ENCODE data around the gene TRAF2. TPM values are rescaled to one million over a fixed set of nuclear protein-coding genes. Genes with fewer than 3 reads are reported as not detected.

Gene TRAF2
- total RNA-seq, 1 experiment from 2014 or later, result 23.6 TPM

- no peak overlapping the region for H3K27ac ChIP-seq
- H3K36me3 ChIP-seq, result peaks cover 54% of the 10 kb centered on the region
- H3K4me3 ChIP-seq, result no peak overlapping the region
- no peaks in the 10 kb centered on the region for H3K4me1 ChIP-seq
- no peaks in the 10 kb centered on the region for H3K27me3 ChIP-seq
- no peaks in the 10 kb centered on the region for H3K9me3 ChIP-seq (replicated peaks)
- no peak for DNase-seq
Measured at GRCh38 chr9:136901516-136902258, 15.4 kb downstream of the TRAF2 start.

- DNase-seq, result no peak
- Histone ChIP-seq H3K9me3 (replicated peaks) (no peaks in the 10 kb centered on the region), H3K4me1 (no peaks in the 10 kb centered on the region), H3K36me3 (peaks cover 61% of the 10 kb centered on the region), H3K27ac (no peak overlapping the region), H3K4me3 (no peak overlapping the region), H3K27me3 (no peaks in the 10 kb centered on the region)
Measured at GRCh38 chr9:136902259-136902821, 16.0 kb downstream of the TRAF2 start.

DNA sequence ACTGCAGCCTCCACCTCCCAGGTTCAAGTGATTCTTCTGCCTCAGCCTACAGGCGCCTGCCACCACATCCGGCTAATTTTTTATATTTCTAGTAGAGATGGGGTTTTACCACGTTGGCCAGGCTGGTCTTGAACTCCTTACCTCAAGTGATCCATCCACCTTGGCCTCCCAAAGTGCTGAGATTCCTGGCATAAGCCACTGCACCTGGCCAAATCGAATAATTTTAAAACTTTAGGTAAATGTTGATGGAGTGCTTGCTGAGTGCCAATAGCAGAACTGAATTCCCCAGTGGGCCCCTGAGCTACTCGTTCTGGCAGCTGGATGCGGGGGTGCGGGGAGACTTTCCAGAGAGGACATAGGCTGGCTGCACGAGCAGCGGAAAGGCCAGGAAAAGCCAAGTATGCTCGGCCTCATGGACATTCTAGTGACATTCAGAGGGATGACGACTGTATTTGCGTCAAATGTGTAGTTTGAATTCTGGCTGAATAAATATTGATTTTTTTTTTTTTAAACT is 16.8 kb downstream of the TRAF2 start:
- Histone ChIP-seq H3K27ac (no peak overlapping the region), H3K36me3 (peaks cover 67% of the 10 kb centered on the region)
- DNase-seq, result no peak

GRCh38 chr9:136906266-136906665 is 19.9 kb downstream of the TRAF2 start:
- no peak overlapping the region for H3K4me3 ChIP-seq
- no peaks in the 10 kb centered on the region for H3K9me3 ChIP-seq (replicated peaks)
- no peak for DNase-seq
- H3K27ac ChIP-seq, result no peak overlapping the region
- no peaks in the 10 kb centered on the region for H3K27me3 ChIP-seq
- peaks cover 53% of the 10 kb centered on the region for H3K36me3 ChIP-seq
- H3K4me1 ChIP-seq, result no peaks in the 10 kb centered on the region

More for the DNA sequence above, 16.8 kb downstream of the TRAF2 start:
- Histone ChIP-seq H3K27me3 (no peaks in the 10 kb centered on the region), H3K9me3 (replicated peaks) (no peaks in the 10 kb centered on the region), H3K4me3 (no peak overlapping the region), H3K4me1 (no peaks in the 10 kb centered on the region)

DNA sequence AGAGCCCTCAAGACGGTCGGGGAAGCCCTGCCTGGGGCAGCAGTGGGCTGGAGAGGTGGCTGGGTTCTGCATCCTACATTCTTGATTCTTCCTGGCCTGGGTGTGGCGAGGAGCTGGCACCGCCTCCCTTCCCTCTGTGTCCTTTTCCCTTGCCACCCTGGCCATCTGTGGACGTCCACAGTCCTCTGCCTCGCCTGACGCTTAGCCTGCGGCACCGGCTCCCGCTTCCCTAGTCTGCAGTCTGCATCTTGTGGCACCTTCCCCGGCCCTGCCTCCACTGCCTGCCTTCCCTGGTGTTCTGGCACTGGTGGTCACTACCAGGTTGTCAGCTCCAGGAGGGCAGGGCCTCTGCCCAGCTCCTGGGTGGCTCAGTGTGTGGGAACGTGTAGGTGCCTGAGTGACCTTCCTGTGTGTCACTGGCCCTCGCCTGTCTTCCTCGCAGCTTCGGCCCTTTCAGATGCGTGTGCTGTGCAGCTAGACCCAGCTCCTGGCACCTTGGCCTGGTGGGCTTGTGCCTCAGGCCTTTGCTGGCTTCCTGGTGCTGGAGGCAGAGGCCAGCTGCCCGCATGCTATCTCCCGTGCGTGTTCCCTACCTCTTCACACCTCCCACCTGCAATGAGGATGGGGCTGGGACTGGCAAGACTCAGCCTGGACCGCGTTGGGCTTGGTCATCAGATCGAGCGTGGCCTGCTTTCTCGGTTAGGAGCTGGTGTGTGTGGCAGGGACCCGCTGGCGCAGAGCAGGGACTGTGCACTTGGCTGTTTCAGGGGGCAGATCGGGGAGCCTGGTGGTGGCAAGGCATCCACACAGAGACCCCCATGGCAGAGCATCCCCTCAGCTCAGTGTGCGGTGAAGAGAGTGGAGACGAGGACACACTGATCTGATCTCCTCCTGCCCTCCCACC is 20.9 kb downstream of the TRAF2 start:
- H3K4me3 ChIP-seq, result no peak overlapping the region
- H3K27ac ChIP-seq, result no peak overlapping the region
- H3K36me3 ChIP-seq, result peaks cover 52% of the 10 kb centered on the region
- no peaks in the 10 kb centered on the region for H3K9me3 ChIP-seq (replicated peaks)
- no peaks in the 10 kb centered on the region for H3K27me3 ChIP-seq
- no peak for DNase-seq
- H3K4me1 ChIP-seq, result no peaks in the 10 kb centered on the region

DNA sequence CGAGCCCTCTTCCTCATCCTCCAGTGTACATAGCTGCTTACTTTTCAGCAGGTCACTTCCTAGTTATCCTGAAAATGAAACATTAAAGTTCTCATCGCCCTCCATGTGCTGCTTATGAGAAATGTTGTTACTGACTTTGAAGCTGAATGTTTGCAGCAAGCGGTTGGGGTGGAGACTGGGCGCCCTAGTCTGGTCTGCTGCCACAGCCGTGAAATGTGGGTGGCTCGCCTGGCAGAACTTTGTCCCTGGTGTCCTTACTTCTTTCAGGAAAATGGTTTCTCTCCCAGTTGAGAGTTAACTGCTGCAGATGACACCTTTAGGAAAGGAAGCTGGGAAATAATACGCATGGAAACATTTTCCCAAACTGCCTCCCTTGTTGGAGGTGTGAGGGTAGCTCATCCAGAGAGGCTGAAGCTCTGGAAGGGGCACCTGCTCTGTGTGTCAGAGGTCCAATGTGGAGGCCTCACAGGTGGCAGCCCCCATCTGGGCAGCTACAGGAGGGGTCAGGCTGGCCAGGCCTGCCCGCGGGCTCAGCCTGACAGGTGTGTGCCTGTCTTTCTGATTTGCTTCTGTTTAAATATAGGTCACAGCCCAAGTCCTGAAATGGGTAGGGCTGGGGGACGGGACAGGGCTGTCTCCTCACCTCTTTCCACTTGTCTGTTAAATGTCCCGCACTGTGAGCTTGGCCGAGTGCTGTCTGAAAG is 24.0 kb downstream of the TRAF2 start:
- no peak for DNase-seq
- Histone ChIP-seq H3K4me3 (no peak overlapping the region), H3K27me3 (no peaks in the 10 kb centered on the region), H3K4me1 (no peaks in the 10 kb centered on the region), H3K36me3 (peaks cover 45% of the 10 kb centered on the region), H3K9me3 (replicated peaks) (no peaks in the 10 kb centered on the region), H3K27ac (no peak overlapping the region)

- Histone ChIP-seq H3K9me3 (replicated peaks) (no peaks in the 10 kb centered on the region), H3K4me3 (no peak overlapping the region), H3K27ac (no peak overlapping the region), H3K36me3 (peaks cover 45% of the 10 kb centered on the region), H3K4me1 (no peaks in the 10 kb centered on the region), H3K27me3 (no peaks in the 10 kb centered on the region)
- no peak for DNase-seq
Measured at GRCh38 chr9:136910901-136911245, 24.6 kb downstream of the TRAF2 start.

DNA sequence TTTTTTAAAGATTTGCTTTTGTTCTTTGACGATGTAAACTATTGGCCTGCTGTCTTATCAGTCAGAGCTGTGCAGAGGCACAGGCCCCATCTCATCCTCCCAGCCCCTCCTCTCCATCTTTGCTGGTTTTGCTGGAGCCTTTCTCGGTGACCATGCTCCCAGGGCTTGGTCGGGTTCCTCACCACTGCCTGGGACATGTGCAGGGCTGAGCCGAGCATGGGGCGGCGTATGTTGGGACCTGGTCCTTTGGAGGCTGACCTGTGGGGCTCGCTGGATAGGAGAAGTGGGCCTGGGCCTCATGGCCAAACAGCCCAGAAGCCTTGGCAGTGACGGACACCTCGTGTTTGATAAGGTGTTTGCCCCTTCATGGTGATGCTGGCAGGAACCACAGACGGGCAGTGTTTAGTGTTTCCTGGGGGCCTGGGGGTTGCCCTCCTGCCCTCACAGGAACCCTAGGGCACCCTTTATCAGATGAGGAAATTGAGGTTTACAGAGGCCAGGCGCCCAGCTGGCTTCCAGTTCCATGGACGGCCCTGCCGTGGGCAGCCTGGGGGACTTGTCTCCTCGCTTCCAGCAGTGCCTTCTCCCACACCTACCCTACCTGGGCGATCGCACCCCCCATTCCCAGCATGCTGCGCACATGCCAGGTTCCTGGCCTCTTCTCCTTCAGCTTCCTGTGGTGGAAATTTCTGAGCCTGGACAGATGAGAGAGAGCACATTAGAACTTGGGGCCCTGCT is 27.6 kb downstream of the TRAF2 start:
- Histone ChIP-seq H3K4me3 (no peak overlapping the region), H3K36me3 (peaks cover 35% of the 10 kb centered on the region), H3K4me1 (no peaks in the 10 kb centered on the region), H3K27me3 (no peaks in the 10 kb centered on the region), H3K9me3 (replicated peaks) (no peaks in the 10 kb centered on the region), H3K27ac (no peak overlapping the region)
- DNase-seq, result no peak

GRCh38 chr9:136915632-136916329 is 29.5 kb downstream of the TRAF2 start:
- DNase-seq, result no peak
- H3K4me3 ChIP-seq, result no peak overlapping the region
- H3K9me3 ChIP-seq (replicated peaks), result no peaks in the 10 kb centered on the region
- no peaks in the 10 kb centered on the region for H3K27me3 ChIP-seq
- peaks cover 43% of the 10 kb centered on the region for H3K36me3 ChIP-seq
- no peaks in the 10 kb centered on the region for H3K4me1 ChIP-seq
- no peak overlapping the region for H3K27ac ChIP-seq

GRCh38 chr9:136916330-136917184 is 30.2 kb downstream of the TRAF2 start:
- Histone ChIP-seq H3K4me1 (no peaks in the 10 kb centered on the region), H3K27ac (no peak overlapping the region), H3K4me3 (no peak overlapping the region), H3K36me3 (peaks cover 47% of the 10 kb centered on the region), H3K9me3 (replicated peaks) (no peaks in the 10 kb centered on the region), H3K27me3 (no peaks in the 10 kb centered on the region)
- no peak for DNase-seq

DNA sequence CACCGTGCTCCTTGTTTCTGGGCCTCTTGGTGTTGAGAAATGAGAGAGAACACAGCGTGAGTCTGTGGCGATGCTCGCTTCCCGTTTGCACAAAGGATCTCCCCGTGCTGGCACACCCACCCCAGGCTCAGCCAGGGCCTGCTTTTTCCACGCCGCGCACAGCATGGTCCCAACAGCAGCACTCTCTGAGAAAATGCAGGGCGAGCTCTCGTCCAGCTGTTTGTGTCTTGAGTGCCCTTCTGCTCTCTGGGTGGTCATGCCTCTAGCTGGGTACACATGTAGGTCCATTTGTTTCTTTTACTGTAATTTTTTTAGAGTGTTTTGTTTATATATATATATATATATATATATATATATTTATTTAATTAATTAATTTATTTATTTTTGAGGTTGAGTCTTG is 31.6 kb downstream of the TRAF2 start:
- Histone ChIP-seq H3K4me3 (no peak overlapping the region), H3K27ac (no peak overlapping the region), H3K27me3 (no peaks in the 10 kb centered on the region), H3K9me3 (replicated peaks) (no peaks in the 10 kb centered on the region), H3K4me1 (no peaks in the 10 kb centered on the region), H3K36me3 (peaks cover 45% of the 10 kb centered on the region)
- DNase-seq, result no peak

DNA sequence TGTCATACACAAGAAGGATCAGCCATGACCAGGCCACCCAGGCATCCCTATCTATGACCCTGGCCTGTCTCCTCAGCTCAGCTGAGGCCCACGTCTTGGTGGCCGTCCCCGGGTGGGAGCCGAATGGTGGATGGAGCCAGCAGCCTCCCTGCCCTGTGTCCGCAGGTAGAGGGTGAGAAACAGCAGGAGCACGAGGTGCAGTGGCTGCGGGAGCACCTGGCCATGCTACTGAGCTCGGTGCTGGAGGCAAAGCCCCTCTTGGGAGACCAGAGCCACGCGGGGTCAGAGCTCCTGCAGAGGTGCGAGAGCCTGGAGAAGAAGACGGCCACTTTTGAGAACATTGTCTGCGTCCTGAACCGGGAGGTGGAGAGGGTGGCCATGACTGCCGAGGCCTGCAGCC is 33.8 kb downstream of the TRAF2 start:
- no peak for DNase-seq
- H3K36me3 ChIP-seq, result peaks cover 37% of the 10 kb centered on the region
- H3K4me1 ChIP-seq, result no peaks in the 10 kb centered on the region
- H3K9me3 ChIP-seq (replicated peaks), result no peaks in the 10 kb centered on the region
- no peak overlapping the region for H3K27ac ChIP-seq
- no peak overlapping the region for H3K4me3 ChIP-seq
- H3K27me3 ChIP-seq, result no peaks in the 10 kb centered on the region

GRCh38 chr9:136920734-136921231 is 34.5 kb downstream of the TRAF2 start:
- no peaks in the 10 kb centered on the region for H3K9me3 ChIP-seq (replicated peaks)
- H3K36me3 ChIP-seq, result peaks cover 31% of the 10 kb centered on the region
- H3K4me3 ChIP-seq, result no peak overlapping the region
- H3K27me3 ChIP-seq, result no peaks in the 10 kb centered on the region
- no peak for DNase-seq
- H3K27ac ChIP-seq, result no peak overlapping the region
- H3K4me1 ChIP-seq, result no peaks in the 10 kb centered on the region
